Activated T-cell treated with anti-CD3 and anti-CD28 coated beads, Interleukin-2, amount 50 U/mL, for 24 hours (primary cell): ENCODE measurements around the gene SUFU.
A peak's percentile ranks its signal among the peaks of the same experiment; 100 is the strongest.

Experiments used
- DNase-seq: peaks from one replicate; pipeline ENCODE4 v3.0.0-alpha.2; 2020
- H3K27ac Mint-ChIP-seq: 2 replicates; pipeline ENCODE4 v1.8.0; 2020; ENCODE audit warnings: mild to moderate bottlenecking, mixed read lengths
- H3K27me3 Mint-ChIP-seq: 2 replicates; pipeline ENCODE4 v1.8.0; 2020; ENCODE audit warnings: mixed read lengths
- H3K36me3 Mint-ChIP-seq: 2 replicates; pipeline ENCODE4 v1.8.0; 2020; ENCODE audit warnings: low read depth, mixed read lengths
- H3K4me1 Mint-ChIP-seq: 2 replicates; pipeline ENCODE4 v1.8.0; 2020; ENCODE audit warnings: low read depth, mixed read lengths
- H3K4me3 Mint-ChIP-seq: 2 replicates; pipeline ENCODE4 v1.8.0; 2020; ENCODE audit warnings: mild to moderate bottlenecking, moderate library complexity, mixed read lengths
- H3K9me3 Mint-ChIP-seq: 2 replicates; pipeline ENCODE4 v1.8.0; 2020; ENCODE audit warnings: mixed read lengths

Gene SUFU

DNA sequence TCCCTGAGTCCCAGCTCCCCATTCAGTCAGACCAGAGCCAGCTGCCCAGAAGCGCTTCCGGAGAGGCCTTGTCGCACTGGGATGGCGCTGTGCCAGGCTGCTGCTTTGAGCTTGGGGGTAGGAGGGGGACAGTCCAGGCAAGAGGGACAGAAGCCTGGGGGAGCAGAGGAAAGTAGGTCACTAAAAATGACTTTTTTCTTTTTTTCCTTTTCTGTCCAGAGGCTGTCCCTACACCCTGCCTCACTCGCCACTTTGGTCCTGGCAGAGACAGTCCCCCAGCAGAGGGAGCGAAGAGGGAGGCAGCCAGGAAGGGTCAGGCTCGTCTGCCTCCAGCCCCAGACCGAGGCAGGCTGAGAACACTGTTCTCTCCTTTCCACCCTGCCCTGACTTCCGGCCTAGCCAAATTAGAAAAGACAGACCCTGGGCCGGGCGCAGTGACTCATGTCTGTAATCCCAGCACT is 124.7 kb downstream of the SUFU start:
- H3K4me3 Mint-ChIP-seq: no peak overlapping the region
- no peaks in the 10 kb centered on the region for H3K9me3 Mint-ChIP-seq
- no peak overlapping the region for H3K27ac Mint-ChIP-seq
- H3K27me3 Mint-ChIP-seq: no peaks in the 10 kb centered on the region
- H3K4me1 Mint-ChIP-seq: peaks cover 21% of the 10 kb centered on the region
- peaks cover 9% of the 10 kb centered on the region for H3K36me3 Mint-ChIP-seq
- no peak for DNase-seq

DNA sequence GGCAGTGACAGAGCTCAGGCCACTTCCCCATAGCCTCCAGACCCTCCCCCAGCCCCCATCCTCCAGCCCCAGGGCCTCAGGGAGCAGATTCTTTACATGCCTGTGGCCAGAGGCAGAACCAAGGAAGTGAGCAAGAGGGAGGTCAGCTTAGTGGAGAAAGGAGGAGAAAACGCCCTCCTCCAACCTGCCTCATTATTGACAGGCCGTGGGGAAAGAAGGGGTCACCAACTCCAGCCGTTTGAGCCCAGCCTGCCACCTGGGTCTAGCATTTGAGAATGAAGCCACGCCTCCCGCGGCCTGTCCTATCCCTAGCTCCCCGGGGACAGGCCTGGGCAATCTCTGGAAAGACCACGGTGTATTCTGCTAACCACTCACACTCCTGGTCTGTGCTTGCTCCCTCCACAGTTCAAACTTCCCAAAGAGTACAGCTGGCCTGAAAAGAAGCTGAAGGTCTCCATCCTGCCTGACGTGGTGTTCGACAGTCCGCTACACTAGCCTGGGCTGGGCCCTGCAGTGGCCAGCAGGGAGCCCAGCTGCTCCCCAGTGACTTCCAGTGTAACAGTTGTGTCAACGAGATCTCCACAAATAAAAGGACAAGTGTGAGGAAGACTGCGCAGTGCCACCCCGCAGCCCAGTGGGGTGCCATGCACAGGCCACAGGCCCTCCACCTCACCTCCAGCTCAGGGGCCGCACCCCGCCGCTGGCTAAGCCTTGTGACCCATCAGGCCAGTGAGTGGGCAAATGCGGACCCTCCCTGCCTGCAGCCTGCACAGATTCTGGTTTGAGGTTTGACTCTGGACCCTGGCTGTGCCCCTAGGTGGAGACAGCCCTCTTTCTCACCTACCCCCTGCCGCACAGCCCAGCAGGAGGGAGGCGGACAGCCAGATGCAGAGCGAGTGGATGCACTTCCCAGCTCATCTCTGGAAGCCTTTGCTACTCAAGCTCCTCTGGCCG is 126.2 kb downstream of the SUFU start:
- peak overlapping the region; percentile 82 for H3K27ac Mint-ChIP-seq
- no peaks in the 10 kb centered on the region for H3K9me3 Mint-ChIP-seq
- no peak overlapping the region for H3K4me3 Mint-ChIP-seq
- peaks cover 35% of the 10 kb centered on the region for H3K4me1 Mint-ChIP-seq
- peaks cover 9% of the 10 kb centered on the region for H3K36me3 Mint-ChIP-seq
- H3K27me3 Mint-ChIP-seq: no peaks in the 10 kb centered on the region
- DNase-seq: no peak

DNA sequence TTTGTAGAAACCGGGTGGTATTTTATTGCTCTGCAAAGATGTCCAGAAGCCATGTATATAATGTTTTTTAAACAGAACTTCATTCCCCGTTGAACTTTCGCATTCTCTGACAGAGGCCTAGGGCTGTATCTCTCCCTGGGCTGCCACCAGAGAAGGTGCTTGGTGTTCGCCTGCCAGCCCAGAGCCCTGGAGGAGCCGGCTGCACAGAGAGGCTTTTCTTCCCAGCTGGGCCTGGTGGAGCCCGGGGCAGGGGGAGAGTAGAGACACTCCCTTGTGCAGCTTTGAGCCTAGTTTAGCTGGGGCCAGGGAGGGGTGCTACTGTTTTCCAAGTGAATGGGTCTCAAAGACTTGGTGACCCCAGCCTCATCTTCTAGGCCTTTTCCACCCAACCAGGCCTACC is 126.9 kb downstream of the SUFU start:
- Mint-ChIP-seq H3K4me3 (no peak overlapping the region), H3K27ac (peak overlapping the region; percentile 82)

DNA sequence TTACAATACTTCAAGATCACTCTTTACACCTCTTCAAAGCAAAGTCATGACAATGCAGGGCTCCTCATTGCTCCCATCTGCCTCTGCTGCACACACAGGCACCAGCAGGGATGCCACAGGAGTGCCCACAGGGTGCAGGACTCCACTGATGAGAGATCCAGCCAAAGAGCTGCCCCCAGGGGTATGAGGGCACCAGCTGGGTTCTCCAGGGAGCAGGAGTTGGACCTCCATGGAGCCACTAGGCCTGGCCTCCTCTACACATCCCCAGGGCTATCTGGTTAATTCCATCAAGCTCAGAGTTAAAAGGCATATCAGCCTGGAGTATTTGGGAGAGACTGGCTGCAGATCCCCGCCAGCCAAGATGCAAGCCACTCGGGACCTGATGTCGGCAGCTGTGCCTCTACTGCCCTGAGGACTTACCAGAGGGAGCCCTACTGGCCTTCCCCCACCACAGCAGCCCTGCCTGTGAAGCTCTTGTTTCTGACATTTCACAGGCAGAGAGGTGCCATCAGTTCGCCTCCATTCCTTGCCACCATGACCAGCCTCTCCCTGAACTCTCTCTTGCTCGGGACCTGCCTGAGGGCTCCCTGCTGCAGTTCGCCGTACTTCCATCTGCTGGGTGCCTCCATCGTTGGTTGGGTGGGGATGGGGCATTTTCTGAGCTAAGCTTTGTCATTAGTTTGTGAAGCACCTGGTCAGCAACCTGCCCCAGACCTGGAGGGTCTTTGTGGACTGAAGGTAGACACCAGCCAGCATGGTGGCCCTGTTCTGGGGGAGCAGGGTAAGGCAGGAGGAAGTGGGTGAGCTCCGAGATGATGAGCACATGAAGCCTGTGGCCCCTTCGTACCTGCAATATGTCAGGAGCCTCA is 128.0 kb downstream of the SUFU start:
- H3K4me1 Mint-ChIP-seq: peaks cover 48% of the 10 kb centered on the region
- H3K27me3 Mint-ChIP-seq: no peaks in the 10 kb centered on the region
- no peak for DNase-seq
- peaks cover 9% of the 10 kb centered on the region for H3K36me3 Mint-ChIP-seq
- no peak overlapping the region for H3K4me3 Mint-ChIP-seq
- no peaks in the 10 kb centered on the region for H3K9me3 Mint-ChIP-seq
- peak overlapping the region; percentile 87 for H3K27ac Mint-ChIP-seq

More for the DNA sequence above, 126.9 kb downstream of the SUFU start:
- peaks cover 42% of the 10 kb centered on the region for H3K4me1 Mint-ChIP-seq
- DNase-seq: no peak
- H3K36me3 Mint-ChIP-seq: peaks cover 9% of the 10 kb centered on the region
- no peaks in the 10 kb centered on the region for H3K9me3 Mint-ChIP-seq
- no peaks in the 10 kb centered on the region for H3K27me3 Mint-ChIP-seq

DNA sequence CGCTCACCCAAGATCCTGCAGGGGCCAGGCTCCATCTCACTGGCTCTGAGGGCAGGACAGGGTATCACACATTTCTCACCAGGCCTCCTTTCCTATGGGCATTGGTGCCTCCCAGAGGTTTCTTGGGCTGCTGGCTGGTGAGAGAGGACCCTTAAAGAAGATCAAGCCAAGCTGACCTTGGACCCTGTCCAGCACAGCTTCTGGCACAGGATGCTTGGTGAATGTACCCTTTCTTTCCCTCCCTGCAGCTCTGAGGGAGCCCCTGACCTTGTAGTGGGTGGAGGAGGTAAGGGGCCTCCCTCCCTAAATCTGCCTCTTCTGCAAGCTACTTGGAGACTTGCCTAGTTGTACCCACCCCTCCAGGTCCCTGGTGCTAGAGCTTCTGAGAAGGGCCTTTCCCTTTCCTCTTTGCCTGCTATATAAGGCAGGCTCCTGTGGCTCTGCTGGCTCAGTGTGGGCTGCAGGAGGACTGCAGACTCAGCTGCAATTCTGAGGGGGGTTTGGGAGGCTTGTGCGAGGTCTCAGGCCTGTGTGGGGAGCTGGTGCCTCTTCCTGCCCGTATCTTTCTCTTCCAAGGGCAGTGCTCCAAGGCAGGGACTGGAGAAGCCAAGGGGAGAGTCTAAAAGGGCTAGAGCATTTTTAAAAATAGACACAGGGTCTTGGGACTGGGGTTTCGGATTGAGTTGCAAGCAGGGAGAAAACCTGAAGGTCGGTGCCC is 128.8 kb downstream of the SUFU start:
- H3K9me3 Mint-ChIP-seq: no peaks in the 10 kb centered on the region
- DNase-seq: no peak
- H3K36me3 Mint-ChIP-seq: peaks cover 8% of the 10 kb centered on the region
- no peaks in the 10 kb centered on the region for H3K27me3 Mint-ChIP-seq
- peaks cover 50% of the 10 kb centered on the region for H3K4me1 Mint-ChIP-seq
- no peak overlapping the region for H3K4me3 Mint-ChIP-seq
- peak overlapping the region; percentile 87 for H3K27ac Mint-ChIP-seq

DNA sequence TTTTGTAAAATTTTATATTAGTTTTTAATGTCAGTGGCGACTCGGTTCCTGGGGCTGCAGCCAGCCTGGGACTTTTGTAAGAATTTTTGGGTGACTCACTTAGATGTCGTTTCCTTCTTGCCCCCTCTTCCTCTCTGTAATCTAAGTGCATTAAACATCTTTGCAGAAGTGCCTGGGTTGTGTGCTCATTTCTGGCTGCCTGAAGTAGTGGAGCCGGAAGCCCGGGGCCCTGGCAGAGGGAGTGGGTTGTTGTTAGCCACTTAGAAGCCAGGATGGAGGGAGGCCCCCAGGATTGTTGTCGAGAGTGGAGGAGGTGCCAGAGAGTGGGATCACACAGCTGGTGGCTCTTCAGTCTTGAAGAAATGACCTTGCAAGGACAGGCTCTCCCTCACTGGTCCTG is 129.5 kb downstream of the SUFU start:
- H3K4me1 Mint-ChIP-seq: peaks cover 50% of the 10 kb centered on the region
- H3K27ac Mint-ChIP-seq: peak overlapping the region; percentile 87
- H3K36me3 Mint-ChIP-seq: peaks cover 8% of the 10 kb centered on the region
- no peaks in the 10 kb centered on the region for H3K27me3 Mint-ChIP-seq
- H3K4me3 Mint-ChIP-seq: peak overlapping the region; percentile 36
- H3K9me3 Mint-ChIP-seq: no peaks in the 10 kb centered on the region
- peak; percentile 55 for DNase-seq

DNA sequence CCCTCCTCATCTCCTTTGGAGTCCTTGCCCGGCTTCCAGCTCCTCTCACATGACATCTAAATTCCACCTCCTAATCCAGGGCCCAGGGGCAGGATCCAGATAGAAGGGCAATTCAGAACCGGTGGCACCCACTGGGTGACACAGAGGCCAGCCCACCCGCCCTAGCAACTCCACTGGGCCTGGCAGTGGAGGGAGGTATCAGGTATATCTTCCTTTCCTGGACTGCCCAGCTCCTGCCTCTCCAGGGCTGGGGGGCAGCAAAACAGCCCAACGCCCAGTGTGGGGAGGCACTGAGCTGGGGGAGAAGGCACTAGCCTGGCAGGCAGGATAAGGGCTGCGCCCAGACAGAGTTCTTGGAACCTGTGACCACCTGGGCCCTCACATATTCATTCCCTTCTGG is 130.1 kb downstream of the SUFU start:
- H3K27ac Mint-ChIP-seq: peak overlapping the region; percentile 87
- peak overlapping the region; percentile 36 for H3K4me3 Mint-ChIP-seq
- no peaks in the 10 kb centered on the region for H3K9me3 Mint-ChIP-seq
- H3K27me3 Mint-ChIP-seq: no peaks in the 10 kb centered on the region
- no peak for DNase-seq
- peaks cover 50% of the 10 kb centered on the region for H3K4me1 Mint-ChIP-seq
- peaks cover 8% of the 10 kb centered on the region for H3K36me3 Mint-ChIP-seq

DNA sequence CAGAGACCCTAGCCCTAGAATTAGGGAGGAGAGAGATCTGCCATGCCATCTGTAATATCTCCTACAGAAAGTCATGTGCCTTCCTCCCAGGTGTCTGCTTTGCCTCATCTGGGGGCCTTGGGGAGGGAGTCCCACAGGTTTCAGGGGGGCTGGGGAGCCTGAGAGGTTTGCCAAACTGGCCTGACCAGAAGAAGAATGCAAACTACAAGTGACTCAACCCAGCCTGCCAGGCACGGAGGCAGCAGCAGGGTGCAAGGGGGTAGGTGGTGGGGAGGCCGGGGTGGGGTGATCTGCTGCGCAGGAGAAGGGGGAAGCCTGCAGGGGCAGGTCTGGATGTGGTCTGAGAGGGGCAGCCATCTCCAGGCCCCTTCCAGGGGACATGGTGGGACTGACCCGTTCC is 130.9 kb downstream of the SUFU start:
- Mint-ChIP-seq H3K27ac (peak overlapping the region; percentile 87), H3K27me3 (no peaks in the 10 kb centered on the region), H3K4me1 (peaks cover 50% of the 10 kb centered on the region), H3K4me3 (no peak overlapping the region), H3K36me3 (peaks cover 8% of the 10 kb centered on the region), H3K9me3 (no peaks in the 10 kb centered on the region)
- no peak for DNase-seq

DNA sequence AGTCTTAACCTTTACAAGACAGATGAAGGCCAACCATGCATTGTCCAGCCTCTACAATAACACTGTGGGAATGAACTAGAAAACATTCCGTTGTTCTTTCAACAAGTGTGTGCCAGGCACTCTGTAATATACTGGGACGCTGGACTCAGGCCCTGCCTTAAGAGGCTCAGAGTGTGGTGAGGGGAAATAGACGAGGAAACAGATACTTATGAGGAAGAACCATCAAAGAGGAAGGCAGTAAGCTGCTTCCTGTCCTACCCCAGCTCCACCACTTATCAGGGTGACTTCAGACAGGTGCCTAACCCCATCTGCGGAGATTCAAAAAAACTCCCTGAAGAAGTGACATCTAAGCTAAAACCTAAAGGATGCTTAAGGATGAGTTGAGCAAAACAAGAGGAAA is 131.6 kb downstream of the SUFU start:
- Mint-ChIP-seq H3K36me3 (peaks cover 3% of the 10 kb centered on the region), H3K27ac (peak overlapping the region; percentile 27), H3K4me1 (peaks cover 50% of the 10 kb centered on the region), H3K27me3 (no peaks in the 10 kb centered on the region), H3K9me3 (no peaks in the 10 kb centered on the region), H3K4me3 (no peak overlapping the region)
- no peak for DNase-seq

DNA sequence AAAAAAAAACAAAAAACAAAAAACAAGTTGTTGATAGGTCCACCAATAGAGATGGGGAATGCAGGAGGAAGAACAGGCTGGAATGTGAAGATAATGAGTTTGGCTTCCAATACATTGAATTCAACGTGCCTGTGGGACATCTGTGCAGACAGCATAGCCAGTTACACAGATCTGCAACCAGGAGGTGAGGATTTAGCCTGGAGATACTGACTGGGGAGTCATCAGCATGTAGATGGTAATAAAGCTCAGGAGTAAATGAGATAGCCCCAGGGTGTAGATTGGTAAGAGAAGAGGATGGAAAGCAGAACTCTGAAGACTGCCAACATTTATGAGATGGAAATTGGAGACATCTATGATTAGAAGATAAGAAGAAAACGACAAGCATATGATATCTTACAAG is 135.8 kb downstream of the SUFU start:
- Mint-ChIP-seq H3K27me3 (no peaks in the 10 kb centered on the region), H3K4me3 (no peak overlapping the region), H3K4me1 (peaks cover 26% of the 10 kb centered on the region), H3K36me3 (peaks cover under 1% of the 10 kb centered on the region), H3K9me3 (no peaks in the 10 kb centered on the region), H3K27ac (no peak overlapping the region)
- DNase-seq: no peak

DNA sequence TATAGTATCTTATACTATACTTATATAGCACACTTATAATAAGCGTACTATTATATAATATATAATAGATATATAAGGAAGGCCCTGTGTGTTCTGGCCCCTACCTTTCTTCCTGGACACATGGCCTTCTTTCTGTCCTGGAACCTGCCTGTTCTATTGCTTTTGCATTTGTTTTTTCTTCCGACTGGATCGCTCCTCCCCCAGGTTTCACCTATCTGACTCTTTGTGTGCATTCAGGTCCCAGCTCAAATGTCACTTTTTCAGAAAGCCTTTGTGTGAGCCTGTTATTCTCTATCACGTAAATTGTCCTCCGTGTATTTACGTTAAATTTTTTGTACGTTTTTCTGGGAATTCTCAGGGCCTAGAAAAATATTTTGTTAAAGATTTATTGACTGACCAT is 137.6 kb downstream of the SUFU start:
- peak overlapping the region; percentile 93 for H3K27ac Mint-ChIP-seq
- peak overlapping the region; percentile 85 for H3K4me3 Mint-ChIP-seq
- peaks cover 18% of the 10 kb centered on the region for H3K36me3 Mint-ChIP-seq
- peaks cover 17% of the 10 kb centered on the region for H3K4me1 Mint-ChIP-seq
- H3K9me3 Mint-ChIP-seq: no peaks in the 10 kb centered on the region
- DNase-seq: no peak
- no peaks in the 10 kb centered on the region for H3K27me3 Mint-ChIP-seq

DNA sequence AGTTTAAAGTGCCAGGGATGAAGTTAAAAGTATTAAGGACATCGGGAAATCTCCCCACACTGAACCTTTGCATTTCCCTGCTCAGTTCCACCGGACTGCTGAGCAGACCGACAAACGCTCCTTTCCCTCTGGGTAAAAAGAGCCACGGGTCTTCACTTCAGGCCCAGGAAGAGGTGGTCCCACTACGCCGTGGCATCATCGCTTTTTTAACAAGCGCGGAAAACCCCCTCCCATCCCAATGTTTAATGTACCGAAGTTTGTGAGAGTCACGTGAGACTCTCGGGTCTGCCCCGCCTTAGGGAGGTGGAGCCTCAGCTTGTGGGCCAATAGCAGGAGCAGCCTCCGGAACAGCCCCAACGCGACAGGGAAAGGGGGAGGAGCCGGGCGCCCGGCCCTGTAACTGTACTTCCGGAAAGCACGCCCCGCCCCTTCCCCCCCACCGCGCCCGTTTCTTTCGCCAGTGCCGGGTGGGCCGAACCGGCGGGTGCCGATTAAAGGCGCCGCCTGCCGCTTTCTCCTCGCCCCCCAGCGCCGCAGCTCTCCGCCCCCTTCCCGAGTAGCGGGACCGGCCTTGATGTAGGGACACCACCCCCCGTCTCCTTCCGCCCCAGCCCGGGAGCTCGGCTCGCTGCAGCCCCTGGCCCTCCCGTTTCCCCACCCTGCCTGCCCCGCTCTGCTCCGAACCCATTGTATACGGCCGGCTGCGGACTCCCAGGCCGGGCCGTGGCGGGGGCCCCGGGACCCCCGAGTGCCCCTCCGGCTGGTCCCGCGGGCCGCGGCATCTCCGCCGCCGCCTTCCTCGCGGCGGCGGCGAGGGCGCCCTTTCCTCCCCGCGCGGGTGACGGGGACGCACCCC is 138.3 kb downstream of the SUFU start:
- Mint-ChIP-seq H3K4me1 (peaks cover 19% of the 10 kb centered on the region), H3K27ac (peak overlapping the region; percentile 93), H3K36me3 (peaks cover 25% of the 10 kb centered on the region), H3K9me3 (no peaks in the 10 kb centered on the region), H3K4me3 (peak overlapping the region; percentile 85), H3K27me3 (no peaks in the 10 kb centered on the region)
- DNase-seq: peak; percentile 98

DNA sequence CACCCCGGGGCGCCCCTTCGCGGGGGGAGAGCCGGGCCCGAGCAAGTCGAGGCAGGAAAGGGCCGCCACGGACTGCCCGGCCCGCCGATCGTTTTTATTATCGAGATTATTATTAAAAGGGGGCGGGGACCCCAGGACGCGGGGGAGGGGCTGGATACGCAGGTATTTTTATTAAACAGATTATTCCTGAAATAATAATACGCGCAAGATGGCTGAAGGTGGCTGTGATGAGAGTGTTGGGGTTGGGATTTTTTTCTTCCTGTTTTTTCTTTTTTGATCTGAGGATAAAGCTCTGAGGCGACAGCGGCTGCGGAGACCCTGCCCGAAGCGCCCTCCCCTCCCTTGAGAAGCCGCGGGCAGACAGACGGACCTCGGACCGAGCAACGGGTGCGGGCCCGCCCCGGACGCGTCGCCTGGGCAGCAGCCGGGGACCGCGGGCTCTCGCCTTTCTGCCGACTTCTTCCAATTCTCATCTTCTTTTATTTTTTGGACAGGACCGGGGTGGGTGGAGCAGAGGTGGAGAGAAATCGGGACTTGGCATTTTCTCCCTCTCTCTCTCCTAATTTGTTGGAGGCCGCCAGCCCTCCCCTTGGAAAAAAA is 139.1 kb downstream of the SUFU start:
- DNase-seq: no peak
- Mint-ChIP-seq H3K27ac (peak overlapping the region; percentile 93), H3K36me3 (peaks cover 33% of the 10 kb centered on the region), H3K27me3 (no peaks in the 10 kb centered on the region), H3K4me3 (peak overlapping the region; percentile 85), H3K4me1 (peaks cover 27% of the 10 kb centered on the region), H3K9me3 (no peaks in the 10 kb centered on the region)
